ENCODE data around the gene ITGAV. TPM values are rescaled to one million over a fixed set of nuclear protein-coding genes. Genes with fewer than 3 reads are reported as not detected.
"Not testable (repeated sequence)": the region's sequence is repeated elsewhere in the genome, so short reads cannot be mapped to it uniquely, and the experiment has no call there.

ITGAV gene
- total RNA-seq, 1 donor from 2014 or later, result 69.1 TPM

- Mint-ChIP-seq H3K4me1 (ENCODE audit: low read depth) (peaks cover 5% of the 10 kb centered on the region), H3K36me3 (ENCODE audit: insufficient read depth) (peaks cover 5% of the 10 kb centered on the region), H3K4me3 (ENCODE audit: low read depth) (no peak overlapping the region), H3K9me3 (ENCODE audit: low read depth) (peaks cover 11% of the 10 kb centered on the region), H3K27me3 (no peaks in the 10 kb centered on the region), H3K27ac (no peak overlapping the region)
- no peak for TF ChIP-seq CTCF (IDR thresholded peaks at IDR 0.05; ENCODE audit: unreplicated experiment)
- no peak for DNase-seq (ENCODE audit: low spot score, unreplicated experiment)
Measured at GRCh38 chr2:186559370-186559769, 30.5 kb upstream of the ITGAV start.

- no peak for DNase-seq (ENCODE audit: low spot score, unreplicated experiment)
- Mint-ChIP-seq H3K4me1 (ENCODE audit: low read depth) (peaks cover 5% of the 10 kb centered on the region), H3K9me3 (ENCODE audit: low read depth) (peaks cover 11% of the 10 kb centered on the region), H3K4me3 (ENCODE audit: low read depth) (no peak overlapping the region), H3K27me3 (no peaks in the 10 kb centered on the region), H3K36me3 (ENCODE audit: insufficient read depth) (peaks cover 5% of the 10 kb centered on the region), H3K27ac (no peak overlapping the region)
- no peak for TF ChIP-seq CTCF (IDR thresholded peaks at IDR 0.05; ENCODE audit: unreplicated experiment)
Measured at GRCh38 chr2:186559848-186560247, 30.0 kb upstream of the ITGAV start.

- H3K9me3 Mint-ChIP-seq (ENCODE audit: low read depth), result peaks cover 11% of the 10 kb centered on the region
- peaks cover 5% of the 10 kb centered on the region for H3K4me1 Mint-ChIP-seq (ENCODE audit: low read depth)
- no peak for TF ChIP-seq CTCF (IDR thresholded peaks at IDR 0.05; ENCODE audit: unreplicated experiment)
- no peak overlapping the region for H3K27ac Mint-ChIP-seq
- no peaks in the 10 kb centered on the region for H3K27me3 Mint-ChIP-seq
- no peak overlapping the region for H3K4me3 Mint-ChIP-seq (ENCODE audit: low read depth)
- H3K36me3 Mint-ChIP-seq (ENCODE audit: insufficient read depth), result peaks cover 5% of the 10 kb centered on the region
- no peak for DNase-seq (ENCODE audit: low spot score, unreplicated experiment)
Measured at GRCh38 chr2:186560254-186560653, 29.6 kb upstream of the ITGAV start.

DNA sequence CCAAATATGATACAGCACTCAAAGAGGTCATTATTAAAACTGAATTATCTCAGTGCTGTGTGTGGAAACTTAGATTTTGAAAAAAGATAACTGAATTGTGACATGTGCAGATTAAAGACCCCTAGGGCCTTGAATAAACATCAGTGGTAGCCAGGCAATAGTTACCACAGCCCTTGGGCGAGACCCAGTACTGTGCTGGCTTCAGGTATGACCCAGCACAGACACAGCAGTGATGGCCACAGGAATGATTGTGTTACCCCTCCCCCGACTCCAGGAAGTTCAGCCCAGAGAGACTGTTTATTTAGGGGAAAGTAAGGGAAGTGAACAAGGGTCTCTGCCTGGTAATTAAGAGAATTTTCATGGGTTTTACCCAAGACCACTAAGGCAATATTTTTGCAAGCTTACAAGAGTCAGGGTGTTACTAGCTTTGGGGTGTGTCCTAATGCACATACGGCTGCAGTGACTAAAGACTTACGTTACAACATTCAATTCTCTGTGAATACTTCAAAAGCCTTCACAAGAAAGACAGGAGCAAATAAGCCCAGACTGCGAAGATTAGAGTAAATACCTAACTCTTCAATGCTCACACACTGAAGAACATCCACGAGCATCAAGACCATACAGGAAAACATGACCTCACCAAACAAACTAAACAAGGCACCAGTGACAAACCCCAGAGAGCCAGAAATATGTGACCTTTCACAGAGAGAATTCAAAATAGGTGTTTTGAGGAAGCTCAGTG is 28.2 kb upstream of the ITGAV start:
- Mint-ChIP-seq H3K36me3 (ENCODE audit: insufficient read depth) (peaks cover 5% of the 10 kb centered on the region), H3K9me3 (ENCODE audit: low read depth) (peaks cover 11% of the 10 kb centered on the region), H3K4me1 (ENCODE audit: low read depth) (peaks cover 5% of the 10 kb centered on the region), H3K4me3 (ENCODE audit: low read depth) (no peak overlapping the region), H3K27ac (no peak overlapping the region), H3K27me3 (no peaks in the 10 kb centered on the region)
- no peak for TF ChIP-seq CTCF (IDR thresholded peaks at IDR 0.05; ENCODE audit: unreplicated experiment)
- DNase-seq (ENCODE audit: low spot score, unreplicated experiment), result no peak

DNA sequence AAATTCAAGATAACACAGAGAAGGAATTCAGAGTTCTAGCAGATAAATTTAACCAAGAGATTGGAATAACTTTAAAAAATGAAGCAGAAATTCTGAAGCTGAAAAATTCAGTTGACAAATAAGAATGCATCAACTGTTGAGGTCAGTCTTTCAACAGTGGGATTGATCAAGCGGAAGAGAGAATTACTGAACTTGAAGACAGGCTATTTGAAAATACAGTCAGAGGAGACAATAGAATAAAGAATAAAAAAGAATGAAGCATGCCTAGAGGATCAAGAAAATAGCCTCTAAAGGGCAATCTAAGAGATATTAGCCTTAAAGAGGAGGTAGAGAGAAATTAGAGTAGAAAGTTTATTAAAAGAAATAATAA is 27.7 kb upstream of the ITGAV start:
- Mint-ChIP-seq H3K4me1 (ENCODE audit: low read depth) (peaks cover 5% of the 10 kb centered on the region), H3K27ac (no peak overlapping the region), H3K36me3 (ENCODE audit: insufficient read depth) (peaks cover 5% of the 10 kb centered on the region), H3K27me3 (no peaks in the 10 kb centered on the region), H3K4me3 (ENCODE audit: low read depth) (no peak overlapping the region), H3K9me3 (ENCODE audit: low read depth) (peaks cover 11% of the 10 kb centered on the region)
- no peak for TF ChIP-seq CTCF (IDR thresholded peaks at IDR 0.05; ENCODE audit: unreplicated experiment)
- no peak for DNase-seq (ENCODE audit: low spot score, unreplicated experiment)

GRCh38 chr2:186568600-186568999 is 21.3 kb upstream of the ITGAV start:
- not testable (repeated sequence) for H3K9me3 Mint-ChIP-seq (ENCODE audit: low read depth); H3K4me3 Mint-ChIP-seq (ENCODE audit: low read depth); H3K27ac Mint-ChIP-seq; H3K36me3 Mint-ChIP-seq (ENCODE audit: insufficient read depth); H3K27me3 Mint-ChIP-seq; DNase-seq (ENCODE audit: low spot score, unreplicated experiment)
- H3K4me1 Mint-ChIP-seq (ENCODE audit: low read depth), result peaks cover 13% of the 10 kb centered on the region

- DNase-seq (ENCODE audit: low spot score, unreplicated experiment); H3K36me3 Mint-ChIP-seq (ENCODE audit: insufficient read depth); H3K9me3 Mint-ChIP-seq (ENCODE audit: low read depth); H3K27me3 Mint-ChIP-seq; H3K4me3 Mint-ChIP-seq (ENCODE audit: low read depth): not testable (repeated sequence)
- Mint-ChIP-seq H3K27ac (peak overlapping the region; percentile 73), H3K4me1 (ENCODE audit: low read depth) (peaks cover 13% of the 10 kb centered on the region)
Measured at GRCh38 chr2:186569127-186569526, 20.7 kb upstream of the ITGAV start.

Data from progenitor cell of endocrine pancreas (in vitro differentiated cells).